IMR-90 (cell line): Measurements from ENCODE around the gene EBP. TPM values are rescaled to one million over a fixed set of nuclear protein-coding genes. Genes with fewer than 3 reads are reported as not detected.

Experiments
- ATAC-seq: fragments of 200-7000 bp; cut with Tn5 transposase; 2 replicates; pipeline ENCODE4 v1.9.1; 2020; ENCODE audit warnings: low read depth, mild to moderate bottlenecking, moderate library complexity
- BruUV-seq: library from RNA; stranded (reverse); fragments of 400-500 nt; replicated peaks from 2 replicates; lab custom pipeline; 2021; lab: Mats Ljungman, UMichigan
- CTCF ChIA-PET: fragments of 300-600 bp; formaldehyde crosslinking; extraction: SDS; loops from one replicate; lab custom pipeline; 2021; ENCODE audit warnings: antibody characterized with exemption; lab: Yijun Ruan, JAX
- POLR2A ChIA-PET: fragments of 300-600 bp; sonication (Branson Sonifier 250); formaldehyde crosslinking; loops from one replicate; lab custom pipeline; 2022; ENCODE audit warnings: antibody characterized with exemption; ENCODE audit not compliant: unreplicated experiment; lab: Charles Lee
- DNase-seq: peaks from one replicate; pipeline ENCODE4 v3.0.0; 2013
- H2AFZ ChIP-seq: replicated peaks from 2 replicates; pipeline ENCODE3; 2013; ENCODE audit warnings: low read length, mild to moderate bottlenecking; ENCODE audit not compliant: poor library complexity
- H2AK5ac ChIP-seq: 2 replicates; pipeline ENCODE4 v1.6.1; 2013; ENCODE audit warnings: low read depth, low read length, inconsistent platforms
- H2AK9ac ChIP-seq: replicated peaks from 2 replicates; pipeline ENCODE3; 2013; ENCODE audit warnings: mild to moderate bottlenecking, low read depth, low read length, moderate library complexity; ENCODE audit not compliant: poor library complexity
- H2BK120ac ChIP-seq: 2 replicates; pipeline ENCODE4 v1.6.1; 2013; ENCODE audit warnings: low read depth, low read length, inconsistent platforms
- H2BK15ac ChIP-seq: 3 replicates; pipeline ENCODE4 v1.6.1; 2013; ENCODE audit warnings: low read depth, low read length, inconsistent platforms
- H2BK20ac ChIP-seq: 2 replicates; pipeline ENCODE4 v1.6.1; 2013; ENCODE audit warnings: low read depth, mild to moderate bottlenecking, inconsistent platforms, low read length, moderate library complexity
- H2BK5ac ChIP-seq: 2 replicates; pipeline ENCODE4 v1.6.1; 2013; ENCODE audit warnings: mild to moderate bottlenecking, low read depth, low read length, inconsistent platforms; ENCODE audit not compliant: poor library complexity, severe bottlenecking
- H3K14ac ChIP-seq: replicated peaks from 2 replicates; pipeline ENCODE4 v1.6.1; 2013; ENCODE audit warnings: low read depth, low read length, inconsistent platforms
- H3K18ac ChIP-seq: 2 replicates; pipeline ENCODE4 v1.6.1; 2013; ENCODE audit warnings: low read depth, low read length, control low read depth
- H3K23ac ChIP-seq: 2 replicates; pipeline ENCODE4 v1.6.1; 2013; ENCODE audit warnings: low read depth, low read length, inconsistent platforms
- H3K27ac ChIP-seq: 2 replicates; pipeline ENCODE4 v1.5.1; 2013; ENCODE audit warnings: mild to moderate bottlenecking, control low read depth, low read length; ENCODE audit not compliant: insufficient read depth
- H3K27me3 ChIP-seq: 2 replicates; pipeline ENCODE4 v1.6.1; 2013; ENCODE audit warnings: low read length; ENCODE audit not compliant: control insufficient read depth, insufficient read depth
- H3K36me3 ChIP-seq: 2 replicates; pipeline ENCODE4 v1.6.1; 2013; ENCODE audit warnings: low read length, mixed read lengths; ENCODE audit not compliant: control insufficient read depth, insufficient read depth
- H3K4ac ChIP-seq: 2 replicates; pipeline ENCODE4 v1.6.1; 2013; ENCODE audit warnings: low read depth, low read length, inconsistent platforms
- H3K4me1 ChIP-seq: 2 replicates; pipeline ENCODE4 v1.6.1; 2013; ENCODE audit warnings: low read length, mixed read lengths; ENCODE audit not compliant: control insufficient read depth, insufficient read depth
- H3K4me2 ChIP-seq: 2 replicates; pipeline ENCODE4 v1.6.1; 2013; ENCODE audit warnings: low read depth, mild to moderate bottlenecking, control low read depth, low read length, moderate library complexity
- H3K4me3 ChIP-seq: 2 replicates; pipeline ENCODE4 v1.5.1; 2013; ENCODE audit warnings: low read depth, mild to moderate bottlenecking, control low read depth, low read length, moderate library complexity; ENCODE audit not compliant: insufficient read depth
- H3K56ac ChIP-seq: 2 replicates; pipeline ENCODE4 v1.6.1; 2013; ENCODE audit warnings: low read length, inconsistent platforms; ENCODE audit not compliant: insufficient read depth; ENCODE audit errors: extremely low read depth
- H3K79me1 ChIP-seq, 2 experiments: 2 replicates each; pipeline ENCODE4 v1.6.1; 2013; ENCODE audit warnings: low read length in 2 of 2, inconsistent platforms in 1 of 2, low read depth in 1 of 2
- H3K9ac ChIP-seq: 2 replicates; pipeline ENCODE4 v1.6.1; 2013; ENCODE audit warnings: low read depth, low read length, control low read depth
- H3K9me1 ChIP-seq: 2 replicates; pipeline ENCODE4 v1.6.1; 2013; ENCODE audit warnings: low read length, inconsistent platforms; ENCODE audit not compliant: insufficient read depth
- H3K9me3 ChIP-seq: 2 replicates; pipeline ENCODE4 v1.6.1; 2013; ENCODE audit warnings: low read length; ENCODE audit not compliant: control insufficient read depth, insufficient read depth
- H4K20me1 ChIP-seq: 2 replicates; pipeline ENCODE4 v1.6.1; 2013; ENCODE audit warnings: low read length, inconsistent platforms; ENCODE audit not compliant: insufficient read depth
- H4K5ac ChIP-seq: 2 replicates; pipeline ENCODE4 v1.6.1; 2013; ENCODE audit warnings: mild to moderate bottlenecking, low read depth, low read length, control low read depth
- H4K8ac ChIP-seq, 2 experiments: 2 replicates each; pipeline ENCODE4 v1.6.1; 2013; ENCODE audit warnings: low read depth in 2 of 2, low read length in 2 of 2, control low read depth in 1 of 2, inconsistent platforms in 1 of 2
- H4K91ac ChIP-seq: 2 replicates; pipeline ENCODE4 v1.6.1; 2013; ENCODE audit warnings: low read depth, low read length, inconsistent platforms; ENCODE audit not compliant: insufficient read depth
- BHLHE40 ChIP-seq: fragments of 150-350 bp; IDR thresholded peaks from 2 replicates; pipeline ENCODE4 v1.6.1; 2016; ENCODE audit warnings: mild to moderate bottlenecking, low read depth, low read length
- CEBPB ChIP-seq: IDR thresholded peaks from 2 replicates; pipeline ENCODE4 v1.6.1; 2012; ENCODE audit warnings: low read depth, low read length, improper control_type of control experiment
- CHD1 ChIP-seq: IDR thresholded peaks from 2 replicates; pipeline ENCODE4 v1.6.1; 2012; ENCODE audit warnings: low read depth, low read length, improper control_type of control experiment
- CTCF ChIP-seq: conservative IDR thresholded peaks from 2 replicates; pipeline ENCODE4 v1.5.1; 2012; ENCODE audit warnings: mild to moderate bottlenecking, low read depth, low read length, improper control_type of control experiment
- ELK1 ChIP-seq: fragments of 150-350 bp; IDR thresholded peaks from 2 replicates; pipeline ENCODE4 v1.6.1; 2016; ENCODE audit warnings: low read depth, mild to moderate bottlenecking, low read length, moderate library complexity, borderline replicate concordance
- FOS ChIP-seq: fragments of 150-350 bp; IDR thresholded peaks from 2 replicates; pipeline ENCODE4 v1.6.1; 2016; ENCODE audit warnings: low read depth, low read length
- MAFK ChIP-seq: IDR thresholded peaks from 2 replicates; pipeline ENCODE4 v1.6.1; 2012; ENCODE audit warnings: low read depth, low read length, improper control_type of control experiment
- MAZ ChIP-seq: IDR thresholded peaks from 2 replicates; pipeline ENCODE4 v1.6.1; 2012; ENCODE audit warnings: low read depth, mild to moderate bottlenecking, low read length, improper control_type of control experiment, moderate library complexity, borderline replicate concordance
- MXI1 ChIP-seq: IDR thresholded peaks from 2 replicates; pipeline ENCODE4 v1.6.1; 2012; ENCODE audit warnings: low read depth, mild to moderate bottlenecking, low read length, moderate library complexity, borderline replicate concordance
- NFE2L2 ChIP-seq: fragments of 150-350 bp; IDR thresholded peaks from 2 replicates; pipeline ENCODE4 v1.6.1; 2016; ENCODE audit warnings: low read depth, mild to moderate bottlenecking, low read length
- POLR2A ChIP-seq: IDR thresholded peaks from 2 replicates; pipeline ENCODE4 v1.6.1; 2012; ENCODE audit warnings: mild to moderate bottlenecking, low read depth, low read length
- RAD21 ChIP-seq: IDR thresholded peaks from 2 replicates; pipeline ENCODE4 v1.6.1; 2012; ENCODE audit warnings: low read length, improper control_type of control experiment
- RCOR1 ChIP-seq: IDR thresholded peaks from 2 replicates; pipeline ENCODE4 v1.6.1; 2012; ENCODE audit warnings: mild to moderate bottlenecking, low read length, improper control_type of control experiment; ENCODE audit not compliant: insufficient replicate concordance
- RFX5 ChIP-seq: IDR thresholded peaks from 2 replicates; pipeline ENCODE4 v1.8.0; 2012; ENCODE audit warnings: low read depth, mild to moderate bottlenecking, low read length, moderate library complexity
- SMC3 ChIP-seq: fragments of 150-350 bp; IDR thresholded peaks from 2 replicates; pipeline ENCODE4 v1.6.1; 2016; ENCODE audit warnings: low read depth, mild to moderate bottlenecking, antibody characterized with exemption, low read length, moderate library complexity
- USF2 ChIP-seq: fragments of 150-350 bp; IDR thresholded peaks from 2 replicates; pipeline ENCODE4 v1.6.1; 2017; ENCODE audit warnings: mild to moderate bottlenecking, antibody characterized with exemption, low read length, low read depth
- WGBS, 2 experiments: methylation state at CpG; one replicate each; pipeline versions ENCODE4 v1.1.5 to v1.1.7; 2013; ENCODE audit warnings: missing lambda C conversion rate in 2 of 2; ENCODE audit not compliant: insufficient read length in 1 of 2; ENCODE audit errors: extremely low coverage in 2 of 2; 5-methylcytosine and 5-hydroxymethylcytosine counted together
- dilution Hi-C: fragments of 300-500 bp; cut with HindIII; formaldehyde crosslinking; loops from one replicate; pipeline ENCODE4 v1.14.3; 2018; ENCODE audit warnings: low sequenced_read_pairs; ENCODE audit not compliant: unreplicated experiment
- in situ Hi-C: fragments of 300-500 bp; cut with MboI; formaldehyde crosslinking; loops from 3 replicates; pipeline ENCODE4 v1.14.3; 2019; ENCODE audit warnings: low sequenced_read_pairs, inconsistent platforms, mixed read lengths
- intact Hi-C: fragments of 100-400 bp; cut with micrococcal nuclease; formaldehyde crosslinking; loops from 2 replicates; pipeline ENCODE4 v1.10.0; 2022
- polyA plus RNA-seq, 3 experiments: library from polyadenylated mRNA; depleted of rRNA; stranded (reverse); fragments of >200 nt; gene quantifications; 2 replicates each; pipeline ENCODE4 v1.2.3, GENCODE V29; 2012; ENCODE audit warnings: low replicate concordance in 1 of 3
- total RNA-seq: library from RNA; depleted of rRNA; stranded (reverse); fragments of >200 nt; gene quantifications from 2 replicates; pipeline ENCODE4 v1.2.3, GENCODE V29; 2012

Gene EBP
- total and polyA plus RNA-seq, 2 of the 4 experiments (the other 2 are of a cell fraction): 39.4 to 78.9 TPM

- Histone ChIP-seq H3K9ac (no peak overlapping the region), H3K23ac (no peak overlapping the region), H3K18ac (no peak overlapping the region), H2BK20ac (no peak overlapping the region), H3K27me3 (peaks cover 2% of the 10 kb centered on the region; the same call in 1 of the 2 replicates), H3K9me1 (peaks cover 7% of the 10 kb centered on the region), H2BK5ac (no peak overlapping the region), H2BK15ac (no peak overlapping the region), H3K9me3 (no peaks in the 10 kb centered on the region), H3K27ac (no peak overlapping the region), H2BK120ac (no peak overlapping the region), H2AK5ac (no peak overlapping the region), H3K4ac (no peak overlapping the region), H4K91ac (no peak overlapping the region), H3K4me1 (no peaks in the 10 kb centered on the region), H4K8ac (no peak overlapping the region), H4K5ac (no peak overlapping the region), H4K20me1 (no peaks in the 10 kb centered on the region; the same call in 1 of the 2 replicates), H3K4me3 (no peak overlapping the region), H3K36me3 (no peaks in the 10 kb centered on the region), H3K56ac (no peak overlapping the region), H2AFZ (no peak overlapping the region), H3K14ac (no peak overlapping the region), H3K4me2 (no peak overlapping the region), H2AK9ac (no peak overlapping the region), H3K79me1 (peaks cover 0 to 23% of the 10 kb centered on the region in 2 experiments; a peak in 2 of 4 replicates)
- intact Hi-C loops: no loop called here
- dilution Hi-C loops: no loop called here
- no peak for DNase-seq
- no peak for ATAC-seq
- WGBS, 2 experiments: no CpG with 5 or more reads among the region's 6 CpGs
- in situ Hi-C loops: no loop called here
- TF ChIP-seq MXI1 (no peak), RFX5 (no peak), MAFK (no peak), BHLHE40 (no peak), RAD21 (no peak), CEBPB (no peak), ELK1 (no peak), CTCF (no peak), FOS (no peak), MAZ (no peak), NFE2L2 (no peak), POLR2A (no peak), SMC3 (no peak), CHD1 (no peak), RCOR1 (no peak), USF2 (no peak)
- ChIA-PET POLR2A (no interaction called here), CTCF (interaction anchor here (0.6 kb wide), 1 partner anchor 20 kb away, joined by 4 read pairs; no protein-coding TSS in a partner anchor)
- no TSS peak for BruUV-seq
These were observed 47.0 kb upstream of the EBP start for GRCh38 chrX:48474581-48474980.
